Right lung (tissue), 5 donors: Measurements from ENCODE around the gene KRT73. TPM values are rescaled to one million over a fixed set of nuclear protein-coding genes. Genes with fewer than 3 reads are reported as not detected.

Source experiments
- DNase-seq, 2 donors: peaks; one replicate each; pipeline ENCODE4 v3.0.0-alpha.2; 2013
- polyA plus RNA-seq, 5 donors: library from polyadenylated mRNA; unstranded; fragments of 120-200 nt; gene quantifications; one replicate each; pipeline versions ENCODE4 v1.2.1 to v1.2.3, GENCODE V29; 2013; ENCODE audit warnings: inconsistent platforms in 1 of 5, low replicate concordance in 1 of 5; ENCODE audit not compliant: insufficient read length in 5 of 5, insufficient read depth in 1 of 5

Gene KRT73
- polyA plus RNA-seq, 5 donors, result 0.10 to 0.19 (median 0.15) TPM; not detected in 1

GRCh38 chr12:52570511-52570910 lies 47.8 kb downstream of the KRT73 start:
- no peak for DNase-seq

- DNase-seq, result no peak
These were observed 50.2 kb downstream of the KRT73 start for GRCh38 chr12:52568111-52568510.

- DNase-seq, result no peak
These were observed 51.5 kb downstream of the KRT73 start for GRCh38 chr12:52566847-52567291.

- DNase-seq, result no peak
These were observed 53.8 kb downstream of the KRT73 start for GRCh38 chr12:52564582-52564981.

GRCh38 chr12:52561880-52562449 lies 56.4 kb downstream of the KRT73 start:
- no peak for DNase-seq

- DNase-seq, result no peak
These were observed 58.4 kb downstream of the KRT73 start for GRCh38 chr12:52559979-52560378.

- no peak for DNase-seq
These were observed 59.4 kb downstream of the KRT73 start for GRCh38 chr12:52558781-52559445.

Other genes starting within 250 kb of the KRT73 start
- not detected for gene KRT84, start 232.9 kb downstream of the KRT73 start, polyA plus RNA-seq
- gene KRT82, start 212.2 kb downstream of the KRT73 start, polyA plus RNA-seq, result not detected
- not detected for gene KRT75, start 184.2 kb downstream of the KRT73 start, polyA plus RNA-seq
- gene KRT6B, start 166.4 kb downstream of the KRT73 start, polyA plus RNA-seq, result not detected
- under 1 TPM in 1 of 5 donors, not detected in 4; 0.08 TPM for gene KRT6C, start 144.8 kb downstream of the KRT73 start, polyA plus RNA-seq
- gene KRT6A, start 125.3 kb downstream of the KRT73 start, polyA plus RNA-seq, result under 1 TPM in 1 of 5 donors, not detected in 4; 0.20 TPM
- gene KRT5, start 98.2 kb downstream of the KRT73 start, polyA plus RNA-seq, result 1 to 10 TPM in 1 of 5 donors, under 1 TPM in 4; 0.29 to 1.0 (median 0.47) TPM
- gene KRT71, start 65.4 kb downstream of the KRT73 start, polyA plus RNA-seq, result under 1 TPM in 3 of 5 donors, not detected in 2; 0.06 to 0.12 (median 0.08) TPM
- not detected for gene KRT74, start 44.7 kb downstream of the KRT73 start, polyA plus RNA-seq
- under 1 TPM; 0.09 to 0.46 (median 0.18) TPM for gene KRT72, start 17.1 kb downstream of the KRT73 start, polyA plus RNA-seq
- not detected for gene KRT2, start 33.7 kb upstream of the KRT73 start, polyA plus RNA-seq
- gene KRT1, start 61.8 kb upstream of the KRT73 start, polyA plus RNA-seq, result under 1 TPM; 0.25 to 0.81 (median 0.71) TPM
- not detected for gene KRT77, start 85.0 kb upstream of the KRT73 start, polyA plus RNA-seq
- not detected for gene KRT76, start 158.8 kb upstream of the KRT73 start, polyA plus RNA-seq
- gene KRT3, start 177.6 kb upstream of the KRT73 start, polyA plus RNA-seq, result not detected
- gene KRT4, start 195.6 kb upstream of the KRT73 start, polyA plus RNA-seq, result 1 to 10 TPM; 1.3 to 6.2 (median 2.8) TPM
- not detected for gene KRT79, start 215.8 kb upstream of the KRT73 start, polyA plus RNA-seq
- under 1 TPM in 1 of 5 donors, not detected in 4; 0.16 TPM for gene KRT78, start 230.4 kb upstream of the KRT73 start, polyA plus RNA-seq